Lower leg skin (tissue), 4 donors: Measurements from ENCODE around the gene OS9. TPM values are rescaled to one million over a fixed set of nuclear protein-coding genes. Genes with fewer than 3 reads are reported as not detected.

Experiments used
- DNase-seq, 2 donors: peaks; one replicate each; pipeline ENCODE4 v3.0.0-alpha.2; 2019; ENCODE audit warnings: low spot score in 2 of 2
- H3K4me3 ChIP-seq: fragments of 200-600 bp; sonication (generic); 2 replicates; pipeline ENCODE4 v1.5.1; 2017; ENCODE audit warnings: mild to moderate bottlenecking, low read depth; ENCODE audit not compliant: poor library complexity, severe bottlenecking
- POLR2A ChIP-seq, 2 donors: fragments of 450-650 bp; IDR thresholded peaks; one replicate each; pipeline ENCODE4 v1.6.1; 2016 to 2017; ENCODE audit warnings: antibody characterized with exemption in 2 of 2, mild to moderate bottlenecking in 1 of 2, moderate library complexity in 1 of 2
- WGBS, 2 donors: methylation state at CpG; one replicate each; pipeline ENCODE4 v1.1.5; 2018; 5-methylcytosine and 5-hydroxymethylcytosine counted together
- intact Hi-C: fragments of 100-400 bp; cut with DNase I; formaldehyde crosslinking; loops from one replicate; pipeline ENCODE4 v1.15.0; 2023; ENCODE audit warnings: low total_unique reads
- total RNA-seq, 4 donors: library from RNA; depleted of rRNA; stranded (reverse); fragments of >200 nt; gene quantifications; one replicate each; pipeline ENCODE4 v1.1.0, GENCODE V29; 2016
- TF ChIP-seq, protein P1 (sequence below), 3 donors: fragments of 450-650 bp; IDR thresholded peaks; one replicate each; pipeline ENCODE4 v1.5.1; 2016; ENCODE audit warnings: antibody characterized with exemption in 3 of 3, mild to moderate bottlenecking in 3 of 3, moderate library complexity in 2 of 3

Gene OS9
- total RNA-seq, 4 donors from 2014 or later, result 195 to 265 (median 205) TPM

DNA sequence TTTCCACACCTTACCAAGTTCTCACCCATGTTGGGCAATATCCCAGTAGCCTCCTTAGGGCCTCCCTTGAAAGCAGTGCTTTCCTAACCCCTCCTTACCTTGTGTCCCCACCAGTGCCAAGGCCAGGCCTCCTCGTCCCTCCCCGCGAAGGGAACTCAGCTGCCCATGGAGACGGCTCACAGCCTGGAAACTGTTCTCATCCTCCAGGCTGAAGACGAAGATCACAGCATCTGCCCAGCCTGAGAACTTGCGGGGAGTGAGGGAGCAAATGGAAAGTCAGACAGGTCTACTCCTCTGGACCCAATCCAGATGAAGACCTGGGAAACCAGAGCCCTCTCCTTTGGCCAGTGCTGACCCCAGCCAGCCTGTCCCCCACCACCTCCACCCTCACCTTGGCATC, 40.0 kb downstream of the OS9 start:
- intact Hi-C loops, result no loop called here
- no peak overlapping the region for H3K4me3 ChIP-seq
- TF ChIP-seq, protein P1, sequence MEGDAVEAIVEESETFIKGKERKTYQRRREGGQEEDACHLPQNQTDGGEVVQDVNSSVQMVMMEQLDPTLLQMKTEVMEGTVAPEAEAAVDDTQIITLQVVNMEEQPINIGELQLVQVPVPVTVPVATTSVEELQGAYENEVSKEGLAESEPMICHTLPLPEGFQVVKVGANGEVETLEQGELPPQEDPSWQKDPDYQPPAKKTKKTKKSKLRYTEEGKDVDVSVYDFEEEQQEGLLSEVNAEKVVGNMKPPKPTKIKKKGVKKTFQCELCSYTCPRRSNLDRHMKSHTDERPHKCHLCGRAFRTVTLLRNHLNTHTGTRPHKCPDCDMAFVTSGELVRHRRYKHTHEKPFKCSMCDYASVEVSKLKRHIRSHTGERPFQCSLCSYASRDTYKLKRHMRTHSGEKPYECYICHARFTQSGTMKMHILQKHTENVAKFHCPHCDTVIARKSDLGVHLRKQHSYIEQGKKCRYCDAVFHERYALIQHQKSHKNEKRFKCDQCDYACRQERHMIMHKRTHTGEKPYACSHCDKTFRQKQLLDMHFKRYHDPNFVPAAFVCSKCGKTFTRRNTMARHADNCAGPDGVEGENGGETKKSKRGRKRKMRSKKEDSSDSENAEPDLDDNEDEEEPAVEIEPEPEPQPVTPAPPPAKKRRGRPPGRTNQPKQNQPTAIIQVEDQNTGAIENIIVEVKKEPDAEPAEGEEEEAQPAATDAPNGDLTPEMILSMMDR (IDR thresholded peaks at IDR 0.05), result no peak
- TF ChIP-seq POLR2A (IDR thresholded peaks at IDR 0.05), result no peak
- WGBS, 2 donors, result 84 to 87% methylated on average over 6 of the region's 6 CpGs
- no peak for DNase-seq

DNA sequence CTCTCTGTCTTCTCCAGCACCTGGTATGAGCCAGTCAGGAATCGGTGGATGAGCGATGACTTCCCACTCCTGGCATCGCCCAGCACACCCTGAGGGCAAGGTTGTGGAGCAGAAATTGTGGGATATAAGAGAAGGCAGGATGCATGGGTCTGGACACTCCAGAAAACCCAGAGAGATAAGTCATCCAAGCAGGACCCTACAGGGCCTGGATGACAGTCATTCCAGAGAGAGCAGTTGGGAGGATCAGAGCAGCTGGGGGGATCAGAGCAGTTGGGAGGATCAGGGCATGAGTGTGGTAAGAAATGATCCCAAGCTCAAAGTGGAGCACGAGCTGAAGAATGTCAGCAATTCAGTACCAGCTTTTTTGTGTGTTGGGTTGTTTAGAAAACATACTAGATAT, 40.7 kb downstream of the OS9 start:
- no peak for DNase-seq
- WGBS, 2 donors, result 71 to 74% methylated on average over 4 of the region's 4 CpGs
- TF ChIP-seq POLR2A (IDR thresholded peaks at IDR 0.05), result no peak
- TF ChIP-seq, protein P1 (IDR thresholded peaks at IDR 0.05), result no peak
- H3K4me3 ChIP-seq, result no peak overlapping the region
- intact Hi-C loops, result no loop called here

DNA sequence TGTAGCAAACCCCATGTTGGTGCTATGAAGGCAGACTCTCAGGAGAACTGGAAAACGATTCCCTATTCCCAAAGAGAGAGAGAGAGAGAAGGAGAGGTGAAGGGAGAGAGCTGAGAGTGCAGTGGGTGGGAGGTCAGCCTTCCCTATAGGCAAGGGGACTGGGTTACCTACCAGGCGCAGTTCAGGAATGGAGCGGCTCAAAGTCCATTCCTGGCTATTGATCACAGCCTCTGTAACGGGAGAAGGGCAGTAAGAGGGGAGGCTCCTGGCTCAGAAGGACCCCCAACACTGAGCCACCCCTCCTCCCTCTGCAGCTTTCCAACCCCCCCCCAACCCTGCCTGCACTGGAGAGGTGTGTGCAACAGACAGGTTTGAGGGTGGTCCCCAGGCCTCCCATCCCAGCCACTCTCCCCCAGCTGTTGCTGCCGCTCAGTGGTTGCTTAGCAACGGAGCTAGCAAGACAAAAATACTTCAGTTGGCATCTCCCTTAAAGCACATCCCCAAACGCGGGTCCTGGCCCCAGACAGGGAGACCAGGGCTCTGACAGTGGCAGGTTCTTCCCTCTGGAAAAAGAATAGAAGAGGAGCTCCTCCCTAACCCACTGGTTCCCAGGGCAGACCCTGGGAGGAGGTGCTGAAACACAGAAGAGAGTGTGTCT, 41.4 kb downstream of the OS9 start:
- TF ChIP-seq POLR2A (IDR thresholded peaks at IDR 0.05), result no peak
- TF ChIP-seq, protein P1 (IDR thresholded peaks at IDR 0.05), result no peak
- intact Hi-C loops, result no loop called here
- no peak overlapping the region for H3K4me3 ChIP-seq
- WGBS, 2 donors, result 31 to 37% methylated on average over 8 of the region's 8 CpGs
- DNase-seq, result no peak

DNA sequence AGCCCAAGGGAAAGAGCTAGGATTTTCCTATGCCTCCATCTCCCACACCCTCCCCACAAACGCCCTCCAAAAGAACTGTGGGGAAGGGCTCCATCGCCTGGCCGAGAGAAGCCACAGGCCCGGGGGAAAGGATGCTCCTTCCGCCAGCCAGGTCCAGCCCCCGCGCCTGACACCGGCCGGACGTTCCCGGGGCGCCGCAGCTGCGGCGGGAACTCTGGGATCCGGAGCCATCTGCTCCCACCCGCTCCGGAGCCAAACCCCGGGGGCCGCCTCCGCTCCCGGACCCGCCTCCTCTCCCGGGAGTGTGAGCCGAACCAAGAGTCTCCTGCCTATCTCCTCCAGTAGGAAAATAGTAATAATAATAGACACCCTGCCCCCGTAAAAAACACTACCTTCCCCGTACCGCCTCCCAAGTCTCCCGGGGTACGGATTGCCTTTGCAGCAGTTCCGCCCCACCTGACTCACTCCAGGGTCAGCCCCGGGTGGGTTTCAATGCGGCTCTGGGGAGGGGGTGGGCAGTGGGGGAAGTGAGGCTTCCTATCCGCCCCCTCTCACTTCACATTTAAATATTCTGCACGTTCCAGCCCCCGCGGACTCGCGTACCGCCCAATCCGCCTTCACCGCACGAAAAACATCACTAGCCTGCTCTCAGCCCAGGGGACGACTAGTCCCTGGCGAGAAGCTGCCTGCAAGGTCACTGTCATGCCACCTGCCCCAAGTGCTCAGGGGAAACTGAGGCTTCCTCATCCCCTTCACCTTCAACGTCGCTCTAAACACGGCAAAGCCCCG, 42.2 kb downstream of the OS9 start:
- H3K4me3 ChIP-seq, result no peak overlapping the region

DNA sequence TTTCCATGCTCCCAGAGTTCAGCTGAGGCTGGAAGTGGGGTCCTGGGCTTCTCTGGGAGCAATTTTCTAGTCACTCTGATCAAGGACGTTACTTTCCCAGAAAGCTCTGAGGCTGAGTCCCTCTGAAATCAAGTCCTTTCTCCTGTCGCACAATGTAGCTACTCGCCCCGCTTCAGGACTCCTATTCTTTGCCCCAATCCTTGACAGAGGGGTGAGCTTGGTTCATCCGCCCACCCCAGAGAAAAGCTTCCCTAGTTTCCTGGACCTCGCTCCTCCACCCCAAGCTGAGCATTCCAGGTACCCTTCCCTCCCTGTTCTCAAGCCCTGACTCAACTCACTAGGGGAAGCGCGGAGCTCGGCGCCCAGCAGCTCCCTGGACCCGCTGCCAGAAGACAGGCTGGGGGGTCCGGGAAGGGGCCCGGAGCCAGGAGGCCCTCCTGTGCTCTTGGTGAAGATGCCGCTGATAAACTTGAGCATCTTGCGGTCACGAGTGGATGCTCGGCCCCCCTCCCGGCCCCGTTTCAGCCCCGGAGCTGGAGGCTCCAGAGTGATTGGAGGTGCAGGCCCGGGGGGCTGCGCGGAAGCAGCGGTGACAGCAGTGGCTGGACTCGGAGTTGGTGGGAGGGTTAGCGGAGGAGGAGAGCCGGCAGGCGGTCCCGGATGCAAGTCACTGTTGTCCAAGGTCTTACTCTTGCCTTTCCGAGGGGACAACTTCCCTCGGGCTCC, 43.0 kb downstream of the OS9 start:
- intact Hi-C loops, result no loop called here
- H3K4me3 ChIP-seq, result no peak overlapping the region
- TF ChIP-seq, protein P1 (IDR thresholded peaks at IDR 0.05), result no peak
- WGBS, 2 donors, result 9 to 22% methylated on average over 28 to 29 of the region's 31 CpGs
- no peak for DNase-seq

More for the DNA sequence above, 42.2 kb downstream of the OS9 start:
- intact Hi-C loops, result no loop called here
- no peak for DNase-seq
- WGBS, 2 donors, result 15 to 23% methylated on average over 45 to 46 of the region's 49 CpGs
- TF ChIP-seq POLR2A (IDR thresholded peaks at IDR 0.05), result no peak
- TF ChIP-seq, protein P1 (IDR thresholded peaks at IDR 0.05), result no peak
